CD4-positive, alpha-beta T cell treated with Interleukin-10 for 1 hour (primary cell): ENCODE results near the gene GDF10.
A peak's percentile ranks its signal among the peaks of the same experiment; 100 is the strongest.

ENCODE experiments used
- DNase-seq: peaks from one replicate; pipeline ENCODE4 v3.0.0-alpha.2; 2020

GDF10 gene

GRCh38 chr10:47339186-47339735 lies 39.3 kb downstream of the GDF10 start:
- no peak for DNase-seq

- no peak for DNase-seq
These were observed 40.0 kb downstream of the GDF10 start for GRCh38 chr10:47339759-47340607.

GRCh38 chr10:47340608-47341170 lies 40.7 kb downstream of the GDF10 start:
- peak; percentile 61 for DNase-seq

- no peak for DNase-seq
These were observed 45.2 kb downstream of the GDF10 start for GRCh38 chr10:47344996-47345870.

DNA sequence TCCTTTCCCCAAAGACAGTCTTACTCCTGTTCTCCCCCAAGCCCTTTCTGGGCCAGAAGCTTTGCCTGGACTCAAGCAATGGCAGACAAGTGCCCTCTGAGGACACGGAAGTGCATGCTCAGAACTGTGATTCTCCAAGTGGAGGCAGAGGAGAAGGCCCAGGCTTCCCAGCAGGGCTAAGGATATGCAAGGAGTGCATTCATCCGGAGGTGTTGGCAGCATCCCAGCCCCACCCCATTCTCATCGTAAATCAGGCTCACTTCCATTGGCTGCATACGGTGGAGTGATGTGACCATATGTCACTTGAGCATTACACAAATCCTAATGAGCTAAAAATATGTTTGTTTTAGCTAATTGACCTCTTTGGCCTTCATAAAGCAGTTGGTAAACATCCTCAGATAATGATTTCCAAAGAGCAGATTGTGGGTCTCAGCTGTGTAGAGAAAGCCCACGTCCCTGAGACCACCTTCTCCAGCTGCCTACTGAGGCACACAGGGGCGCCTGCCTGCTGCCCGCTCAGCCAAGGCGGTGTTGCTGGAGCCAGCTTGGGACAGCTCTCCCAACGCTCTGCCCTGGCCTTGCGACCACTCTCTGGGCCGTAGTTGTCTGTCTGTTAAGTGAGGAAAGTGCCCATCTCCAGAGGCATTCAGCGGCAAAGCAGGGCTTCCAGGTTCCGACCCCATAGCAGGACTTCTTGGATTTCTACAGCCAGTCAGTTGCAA lies 46.7 kb downstream of the GDF10 start:
- DNase-seq, result no peak

DNA sequence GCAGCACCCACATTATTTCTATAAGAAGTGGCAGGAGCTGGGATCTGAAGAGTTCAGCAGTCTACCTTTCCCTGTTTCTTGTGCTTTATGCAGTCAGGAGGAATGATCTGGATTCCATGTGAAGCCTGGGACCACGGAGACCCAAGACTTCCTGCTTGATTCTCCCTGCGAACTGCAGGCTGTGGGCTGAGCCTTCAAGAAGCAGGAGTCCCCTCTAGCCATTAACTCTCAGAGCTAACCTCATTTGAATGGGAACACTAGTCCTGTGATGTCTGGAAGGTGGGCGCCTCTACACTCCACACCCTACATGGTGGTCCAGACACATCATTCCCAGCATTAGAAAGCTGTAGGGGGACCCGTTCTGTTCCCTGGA lies 47.3 kb downstream of the GDF10 start:
- DNase-seq, result no peak

DNA sequence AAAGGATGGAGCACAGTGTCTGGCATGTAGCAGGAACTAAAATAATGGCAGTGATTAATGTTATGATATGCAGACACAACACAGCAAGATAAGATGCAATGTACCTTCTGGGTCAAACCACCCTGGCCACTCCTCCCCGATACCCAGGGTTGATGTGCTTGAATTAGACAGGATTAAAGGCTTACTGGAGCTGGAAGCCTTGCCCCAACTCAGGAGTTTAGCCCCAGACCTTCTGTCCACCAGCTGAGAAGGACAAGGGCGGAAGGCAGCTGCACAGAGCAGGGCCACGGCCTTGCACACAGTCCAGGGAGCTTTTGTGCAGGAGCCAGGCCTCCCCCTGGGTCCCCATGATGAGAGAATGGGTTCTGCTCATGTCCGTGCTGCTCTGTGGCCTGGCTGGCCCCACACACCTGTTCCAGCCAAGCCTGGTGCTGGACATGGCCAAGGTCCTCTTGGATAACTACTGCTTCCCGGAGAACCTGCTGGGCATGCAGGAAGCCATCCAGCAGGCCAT lies 48.2 kb downstream of the GDF10 start, which contains the start of gene RBP3:
Gene RBP3 (plus strand): TSS at position 226 of the 514 bp plus-strand sequence. CDS start 122 bp downstream, at position 348.
- no peak for DNase-seq

- DNase-seq, result no peak
These were observed 48.9 kb downstream of the GDF10 start for GRCh38 chr10:47348661-47349470.

DNA sequence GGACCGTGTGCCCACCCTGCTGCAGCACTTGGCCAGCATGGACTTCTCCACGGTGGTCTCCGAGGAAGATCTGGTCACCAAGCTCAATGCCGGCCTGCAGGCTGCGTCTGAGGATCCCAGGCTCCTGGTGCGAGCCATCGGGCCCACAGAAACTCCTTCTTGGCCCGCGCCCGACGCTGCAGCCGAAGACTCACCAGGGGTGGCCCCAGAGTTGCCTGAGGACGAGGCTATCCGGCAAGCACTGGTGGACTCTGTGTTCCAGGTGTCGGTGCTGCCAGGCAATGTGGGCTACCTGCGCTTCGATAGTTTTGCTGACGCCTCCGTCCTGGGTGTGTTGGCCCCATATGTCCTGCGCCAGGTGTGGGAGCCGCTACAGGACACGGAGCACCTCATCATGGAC lies 49.5 kb downstream of the GDF10 start:
- DNase-seq, result no peak

- DNase-seq, result no peak
These were observed 50.0 kb downstream of the GDF10 start for GRCh38 chr10:47349941-47350371.

DNA sequence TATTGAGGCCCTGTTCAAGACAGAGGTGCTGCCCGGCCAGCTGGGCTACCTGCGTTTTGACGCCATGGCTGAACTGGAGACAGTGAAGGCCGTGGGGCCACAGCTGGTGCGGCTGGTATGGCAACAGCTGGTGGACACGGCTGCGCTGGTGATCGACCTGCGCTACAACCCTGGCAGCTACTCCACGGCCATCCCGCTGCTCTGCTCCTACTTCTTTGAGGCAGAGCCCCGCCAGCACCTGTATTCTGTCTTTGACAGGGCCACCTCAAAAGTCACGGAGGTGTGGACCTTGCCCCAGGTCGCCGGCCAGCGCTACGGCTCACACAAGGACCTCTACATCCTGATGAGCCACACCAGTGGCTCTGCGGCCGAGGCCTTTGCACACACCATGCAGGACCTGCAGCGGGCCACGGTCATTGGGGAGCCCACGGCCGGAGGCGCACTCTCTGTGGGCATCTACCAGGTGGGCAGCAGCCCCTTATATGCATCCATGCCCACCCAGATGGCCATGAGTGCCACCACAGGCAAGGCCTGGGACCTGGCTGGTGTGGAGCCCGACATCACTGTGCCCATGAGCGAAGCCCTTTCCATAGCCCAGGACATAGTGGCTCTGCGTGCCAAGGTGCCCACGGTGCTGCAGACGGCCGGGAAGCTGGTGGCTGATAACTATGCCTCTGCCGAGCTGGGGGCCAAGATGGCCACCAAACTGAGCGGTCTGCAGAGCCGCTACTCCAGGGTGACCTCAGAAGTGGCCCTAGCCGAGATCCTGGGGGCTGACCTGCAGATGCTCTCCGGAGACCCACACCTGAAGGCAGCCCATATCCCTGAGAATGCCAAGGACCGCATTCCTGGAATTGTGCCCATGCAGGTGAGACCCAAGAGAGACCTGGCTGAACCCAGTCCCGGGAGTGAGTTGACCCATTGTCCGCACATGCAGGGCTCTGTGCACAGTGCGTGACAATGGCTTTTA lies 51.0 kb downstream of the GDF10 start:
- no peak for DNase-seq

DNA sequence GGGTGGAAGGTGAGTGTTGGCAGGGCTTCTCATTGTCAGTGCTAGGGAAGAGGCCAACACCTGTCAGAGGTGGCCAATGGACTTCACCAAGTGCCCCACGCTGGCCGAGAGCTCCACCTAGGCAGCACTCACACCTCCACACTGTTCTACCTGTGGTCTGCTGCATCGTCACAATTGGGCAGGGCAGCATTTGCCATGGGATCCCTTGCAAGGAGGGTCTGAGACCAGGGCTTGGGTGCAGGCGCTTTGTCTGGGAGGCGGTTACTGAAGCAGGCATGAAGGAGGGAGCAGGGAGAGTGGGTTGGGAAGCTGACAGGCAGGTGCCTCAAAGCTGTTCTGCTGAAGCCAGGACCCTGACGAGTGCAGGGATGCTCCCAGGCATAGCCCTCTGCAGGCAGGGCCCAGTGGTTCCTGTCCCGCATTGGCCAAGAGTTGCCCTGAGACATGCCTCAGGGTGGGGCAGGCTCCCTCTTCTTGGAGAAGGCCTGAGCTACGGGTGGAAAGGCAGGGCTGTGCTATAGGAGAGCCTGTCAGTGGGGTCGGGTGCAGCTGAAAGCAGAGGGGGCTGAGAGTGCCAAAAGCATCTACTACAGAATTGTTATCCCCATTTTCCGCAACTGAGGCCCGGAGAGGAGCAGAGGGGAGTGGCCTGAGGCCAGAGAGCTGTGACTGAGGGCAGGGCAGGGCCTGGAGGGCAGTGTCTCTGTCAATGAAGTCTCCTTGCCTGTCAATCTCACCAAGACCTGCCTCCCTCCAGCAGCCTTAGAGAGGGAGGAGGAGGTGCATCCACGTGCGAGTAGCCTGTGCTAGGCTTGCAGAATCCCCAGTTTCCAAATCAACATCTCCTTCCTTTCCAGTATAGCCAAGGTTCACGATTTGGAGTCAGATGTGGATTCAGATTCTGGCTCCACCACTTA lies 52.2 kb downstream of the GDF10 start:
- no peak for DNase-seq

- no peak for DNase-seq
These were observed 53.4 kb downstream of the GDF10 start for GRCh38 chr10:47353351-47353750.

DNA sequence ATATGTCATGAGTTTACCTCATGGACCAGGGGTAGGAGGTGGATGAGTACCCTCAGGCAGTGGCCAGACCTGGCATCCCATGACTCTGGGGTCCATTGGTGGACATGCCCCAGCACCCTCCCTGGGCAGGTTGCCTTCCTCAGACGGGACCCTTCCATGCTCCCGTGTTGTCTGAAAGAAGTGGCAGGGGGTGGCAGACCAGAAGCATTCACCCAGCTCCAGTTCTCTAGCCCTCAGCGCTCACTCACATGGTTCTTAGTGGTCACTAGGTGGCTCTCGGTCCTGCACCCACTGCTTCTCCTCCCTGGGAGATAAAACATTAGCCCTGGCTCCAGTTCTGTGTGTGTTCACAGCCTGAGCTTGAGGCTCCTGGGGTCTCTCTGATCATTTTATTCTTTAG lies 54.2 kb downstream of the GDF10 start:
- no peak for DNase-seq

- no peak for DNase-seq
These were observed 54.9 kb downstream of the GDF10 start for GRCh38 chr10:47354900-47355299.

DNA sequence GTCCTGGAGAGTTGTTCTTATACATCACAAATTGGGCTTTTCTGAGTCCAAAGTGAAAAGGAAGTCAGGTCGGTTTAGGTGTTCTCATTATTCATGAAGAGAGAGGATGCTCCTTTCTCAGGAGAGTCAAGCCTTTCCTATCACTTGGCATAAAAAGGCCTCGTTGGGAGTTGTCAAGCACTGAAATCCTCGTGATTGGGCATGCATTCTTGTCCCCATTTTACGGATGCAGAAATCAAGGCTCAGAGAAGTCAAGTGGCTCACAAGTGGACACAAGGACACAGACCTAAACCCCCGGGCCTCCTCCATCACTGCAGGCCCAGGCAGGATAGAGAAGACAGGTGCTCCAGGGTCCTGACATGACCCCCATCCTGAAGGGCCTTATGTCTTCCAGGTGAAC lies 56.7 kb downstream of the GDF10 start:
- no peak for DNase-seq

DNA sequence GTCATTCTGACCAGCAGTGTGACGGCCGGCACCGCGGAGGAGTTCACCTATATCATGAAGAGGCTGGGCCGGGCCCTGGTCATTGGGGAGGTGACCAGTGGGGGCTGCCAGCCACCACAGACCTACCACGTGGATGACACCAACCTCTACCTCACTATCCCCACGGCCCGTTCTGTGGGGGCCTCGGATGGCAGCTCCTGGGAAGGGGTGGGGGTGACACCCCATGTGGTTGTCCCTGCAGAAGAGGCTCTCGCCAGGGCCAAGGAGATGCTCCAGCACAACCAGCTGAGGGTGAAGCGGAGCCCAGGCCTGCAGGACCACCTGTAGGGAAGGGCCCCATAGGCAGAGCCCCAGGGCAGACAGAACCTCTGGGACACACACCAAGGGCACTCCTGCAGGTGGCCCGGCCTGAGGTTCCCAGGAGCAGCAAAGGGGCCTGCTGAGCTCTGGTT lies 57.2 kb downstream of the GDF10 start:
- no peak for DNase-seq

DNA sequence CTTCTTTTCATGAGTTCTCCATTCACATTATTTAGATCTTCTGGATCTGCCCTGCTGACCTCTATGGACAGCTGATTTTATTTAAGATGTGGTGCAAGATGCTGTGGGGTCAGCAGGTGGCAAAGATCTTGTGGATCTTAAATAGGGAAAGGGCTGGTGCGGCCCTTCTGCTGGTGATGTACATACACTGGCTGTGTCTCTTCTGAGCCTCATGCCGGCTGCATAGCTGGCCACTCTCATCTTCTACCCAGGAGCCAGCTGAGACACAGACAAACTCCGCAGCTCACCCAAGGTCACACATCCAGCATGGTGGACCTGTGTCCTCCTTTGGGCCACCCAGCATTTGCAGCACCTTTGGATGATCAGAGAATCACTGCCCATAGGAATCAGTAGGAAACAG lies 57.9 kb downstream of the GDF10 start:
- DNase-seq, result no peak

- no peak for DNase-seq
These were observed 58.5 kb downstream of the GDF10 start for GRCh38 chr10:47358457-47358856.
